Gastrocnemius medialis (tissue), 4 donors: ENCODE measurements around the gene GOLGA8M. TPM values are rescaled to one million over a fixed set of nuclear protein-coding genes. Genes with fewer than 3 reads are reported as not detected.
"Not testable (repeated sequence)": the region's sequence is repeated elsewhere in the genome, so short reads cannot be mapped to it uniquely, and the experiment has no call there.

Source experiments
- ATAC-seq, 2 donors: fragments of 150-250 bp; one replicate each; pipeline ENCODE4 v1.9.1; 2016
- DNase-seq, 2 donors: peaks; one replicate each; pipeline ENCODE4 v3.0.0-alpha.2; 2019
- H3K27ac ChIP-seq, 4 donors: fragments of 200-600 bp; sonication (generic); 1 replicate in 1 of 4; 2 replicates in 3 of 4; pipeline ENCODE4 v1.5.1; 2016 to 2018; ENCODE audit warnings: mild to moderate bottlenecking in 2 of 4, moderate library complexity in 1 of 4
- H3K27me3 ChIP-seq, 3 donors: fragments of 200-600 bp; sonication (generic) in 2 of 3; 1 replicate in 1 of 3; 2 replicates in 2 of 3; pipeline versions ENCODE4 v1.5.1 to v1.6.0; 2016 to 2019; ENCODE audit warnings: mild to moderate bottlenecking in 1 of 3, moderate library complexity in 1 of 3
- H3K36me3 ChIP-seq, 2 donors: fragments of 200-600 bp; sonication (generic) in 1 of 2; one replicate each; pipeline ENCODE4 v1.5.1; 2017 to 2018
- H3K4me1 ChIP-seq, 2 donors: fragments of 200-600 bp; sonication (generic) in 1 of 2; one replicate each; pipeline ENCODE4 v1.5.1; 2016 to 2017; ENCODE audit warnings: mild to moderate bottlenecking in 2 of 2
- H3K4me3 ChIP-seq, 4 donors: fragments of 200-600 bp; sonication (generic) in 3 of 4; 1 replicate in 1 of 4; 2 replicates in 3 of 4; pipeline ENCODE4 v1.5.1; 2016 to 2019; ENCODE audit warnings: mild to moderate bottlenecking in 2 of 4
- H3K9me3 ChIP-seq, 3 donors: fragments of 200-600 bp; sonication (generic) in 2 of 3; 1 replicate in 1 of 3; 2 replicates in 2 of 3; pipeline ENCODE4 v1.5.1; 2016 to 2019
- in situ Hi-C, 4 donors: fragments of 200-750 bp; cut with MboI; loops; one replicate each; pipeline versions ENCODE4 v1.15.0 to v1.8.0; 2017; ENCODE audit warnings: low sequenced_read_pairs in 4 of 4
- intact Hi-C: fragments of 100-400 bp; cut with DNase I; formaldehyde crosslinking; loops from one replicate; pipeline ENCODE4 v1.15.1; 2023; ENCODE audit warnings: low total_unique reads
- total RNA-seq, 4 donors: library from RNA; depleted of rRNA; stranded (reverse); fragments of >200 nt; gene quantifications; one replicate each; pipeline versions ENCODE4 v1.1.0 to v1.2.3, GENCODE V29; 2016

The GOLGA8M gene
- total RNA-seq, 4 donors from 2014 or later, result 0.61 TPM; not detected in 3

- ATAC-seq, in situ Hi-C loops, H3K27ac ChIP-seq, H3K9me3 ChIP-seq, H3K4me1 ChIP-seq, DNase-seq, intact Hi-C loops, H3K27me3 ChIP-seq, H3K36me3 ChIP-seq, H3K4me3 ChIP-seq: not testable (repeated sequence)
Measured at GRCh38 chr15:28666402-28666801, 45.8 kb downstream of the GOLGA8M start.

GRCh38 chr15:28664575-28664974 is 47.6 kb downstream of the GOLGA8M start:
- intact Hi-C loops, H3K4me1 ChIP-seq, H3K4me3 ChIP-seq, H3K36me3 ChIP-seq, H3K27ac ChIP-seq, in situ Hi-C loops, ATAC-seq, H3K27me3 ChIP-seq, DNase-seq, H3K9me3 ChIP-seq: not testable (repeated sequence)

GRCh38 chr15:28663717-28664116 is 48.5 kb downstream of the GOLGA8M start:
- H3K4me1 ChIP-seq, H3K4me3 ChIP-seq, intact Hi-C loops, DNase-seq, H3K36me3 ChIP-seq, H3K27me3 ChIP-seq, H3K27ac ChIP-seq, ATAC-seq, H3K9me3 ChIP-seq, in situ Hi-C loops: not testable (repeated sequence)

- H3K27ac ChIP-seq, DNase-seq, ATAC-seq, intact Hi-C loops, H3K9me3 ChIP-seq, H3K4me1 ChIP-seq, in situ Hi-C loops, H3K27me3 ChIP-seq, H3K36me3 ChIP-seq, H3K4me3 ChIP-seq: not testable (repeated sequence)
Measured at GRCh38 chr15:28660750-28661149, 51.5 kb downstream of the GOLGA8M start.

- in situ Hi-C loops, DNase-seq, H3K27me3 ChIP-seq, ATAC-seq, intact Hi-C loops, H3K9me3 ChIP-seq, H3K4me1 ChIP-seq, H3K36me3 ChIP-seq, H3K4me3 ChIP-seq, H3K27ac ChIP-seq: not testable (repeated sequence)
Measured at GRCh38 chr15:28656018-28656360, 56.2 kb downstream of the GOLGA8M start.

- H3K27ac ChIP-seq, H3K4me1 ChIP-seq, H3K36me3 ChIP-seq, H3K27me3 ChIP-seq, H3K9me3 ChIP-seq, ATAC-seq, intact Hi-C loops, in situ Hi-C loops, H3K4me3 ChIP-seq, DNase-seq: not testable (repeated sequence)
Measured at GRCh38 chr15:28655329-28656017, 56.7 kb downstream of the GOLGA8M start.

- in situ Hi-C loops, H3K4me3 ChIP-seq, H3K27ac ChIP-seq, DNase-seq, H3K4me1 ChIP-seq, H3K36me3 ChIP-seq, ATAC-seq, H3K9me3 ChIP-seq, H3K27me3 ChIP-seq, intact Hi-C loops: not testable (repeated sequence)
Measured at GRCh38 chr15:28654194-28654593, 58.0 kb downstream of the GOLGA8M start.

- H3K4me3 ChIP-seq, H3K36me3 ChIP-seq, DNase-seq, intact Hi-C loops, H3K9me3 ChIP-seq, in situ Hi-C loops, H3K27ac ChIP-seq, H3K27me3 ChIP-seq, ATAC-seq, H3K4me1 ChIP-seq: not testable (repeated sequence)
Measured at GRCh38 chr15:28652538-28652937, 59.7 kb downstream of the GOLGA8M start.

Other genes with a start within 250 kb of the GOLGA8M start
- not detected for gene GOLGA8G, start 179.4 kb downstream of the GOLGA8M start, total RNA-seq
- gene GOLGA6L25, start 158.9 kb downstream of the GOLGA8M start, total RNA-seq, result not detected
- not detected for gene GOLGA6L7, start 136.2 kb upstream of the GOLGA8M start, total RNA-seq
- under 1 TPM in 2 of 4 donors, not detected in 2; 0.19 to 0.31 TPM for gene APBA2, start 173.6 kb upstream of the GOLGA8M start, total RNA-seq